Gastrocnemius medialis (tissue), 4 donors: Measurements from ENCODE around the gene PCMT1.

Experiments used
- POLR2A ChIP-seq, 2 donors: fragments of 450-650 bp; IDR thresholded peaks; one replicate each; pipeline ENCODE4 v1.6.1; 2017; ENCODE audit warnings: antibody characterized with exemption in 2 of 2, mild to moderate bottlenecking in 2 of 2, moderate library complexity in 2 of 2
- TF ChIP-seq, protein P1 (sequence below), 5 experiments: fragments of 450-650 bp in 3 of 5; fragments of 200-600 bp in 2 of 5; sonication (generic) in 2 of 5; IDR thresholded peaks in 4 of 5; conservative IDR thresholded peaks in 1 of 5; 1 replicate in 4 of 5; 2 replicates in 1 of 5; pipeline ENCODE4 v1.5.1; 2016 to 2019; ENCODE audit warnings: antibody characterized with exemption in 5 of 5, mild to moderate bottlenecking in 3 of 5, moderate library complexity in 3 of 5

DNA sequence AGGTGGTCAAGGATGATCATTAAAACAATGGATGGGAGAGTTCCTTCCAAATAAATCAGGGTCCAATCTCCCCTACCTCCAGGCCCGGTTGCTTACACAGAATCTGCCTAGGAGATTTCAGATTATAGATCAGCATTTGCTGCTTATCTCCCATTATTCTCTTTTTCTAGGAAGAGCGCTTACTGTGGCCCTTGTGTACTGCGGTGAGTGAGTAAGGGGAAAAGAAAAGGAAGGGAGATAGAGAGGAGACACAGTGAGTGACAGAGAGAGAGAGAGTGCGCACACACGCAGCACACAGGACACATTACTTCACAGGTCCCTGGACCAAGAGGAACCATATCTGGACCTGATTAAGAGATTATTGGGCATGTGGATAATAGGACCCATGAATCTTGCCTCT is 37.8 kb upstream of the PCMT1 start:
- TF ChIP-seq, protein P1, sequence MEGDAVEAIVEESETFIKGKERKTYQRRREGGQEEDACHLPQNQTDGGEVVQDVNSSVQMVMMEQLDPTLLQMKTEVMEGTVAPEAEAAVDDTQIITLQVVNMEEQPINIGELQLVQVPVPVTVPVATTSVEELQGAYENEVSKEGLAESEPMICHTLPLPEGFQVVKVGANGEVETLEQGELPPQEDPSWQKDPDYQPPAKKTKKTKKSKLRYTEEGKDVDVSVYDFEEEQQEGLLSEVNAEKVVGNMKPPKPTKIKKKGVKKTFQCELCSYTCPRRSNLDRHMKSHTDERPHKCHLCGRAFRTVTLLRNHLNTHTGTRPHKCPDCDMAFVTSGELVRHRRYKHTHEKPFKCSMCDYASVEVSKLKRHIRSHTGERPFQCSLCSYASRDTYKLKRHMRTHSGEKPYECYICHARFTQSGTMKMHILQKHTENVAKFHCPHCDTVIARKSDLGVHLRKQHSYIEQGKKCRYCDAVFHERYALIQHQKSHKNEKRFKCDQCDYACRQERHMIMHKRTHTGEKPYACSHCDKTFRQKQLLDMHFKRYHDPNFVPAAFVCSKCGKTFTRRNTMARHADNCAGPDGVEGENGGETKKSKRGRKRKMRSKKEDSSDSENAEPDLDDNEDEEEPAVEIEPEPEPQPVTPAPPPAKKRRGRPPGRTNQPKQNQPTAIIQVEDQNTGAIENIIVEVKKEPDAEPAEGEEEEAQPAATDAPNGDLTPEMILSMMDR (IDR thresholded peaks at IDR 0.05 in 4 of 5, conservative IDR thresholded peaks at IDR 0.05 in 1 of 5): no peak
- no peak for TF ChIP-seq POLR2A (IDR thresholded peaks at IDR 0.05)
